ENCODE results near the gene DCLK1.

Gene DCLK1

GRCh38 chr13:35892837-35893814 is 238.1 kb downstream of the DCLK1 start:
- TF ChIP-seq SIN3A (IDR thresholded peaks at IDR 0.05; ENCODE audit: borderline replicate concordance, insufficient read depth, low read length) (no peak), POLR2AphosphoS5 (IDR thresholded peaks at IDR 0.05; ENCODE audit: low read depth, low read length) (no peak), TAF1 (IDR thresholded peaks at IDR 0.05; ENCODE audit: borderline replicate concordance, insufficient read depth, low read length) (no peak), REST (IDR thresholded peaks at IDR 0.05; ENCODE audit: insufficient read depth in 1 of 2, low read depth in 2 of 2, low read length in 2 of 2) (no peak), FOXP2 (optimal IDR thresholded peaks at IDR 0.05; ENCODE audit: borderline replicate concordance, extremely low read depth, extremely low read length, insufficient read depth) (no peak)

- TF ChIP-seq POLR2AphosphoS5 (IDR thresholded peaks at IDR 0.05; ENCODE audit: low read depth, low read length) = no peak
- TF ChIP-seq REST (IDR thresholded peaks at IDR 0.05; ENCODE audit: insufficient read depth in 1 of 2, low read depth in 2 of 2, low read length in 2 of 2) = no peak
- TF ChIP-seq TAF1 (IDR thresholded peaks at IDR 0.05; ENCODE audit: borderline replicate concordance, insufficient read depth, low read length) = no peak
- TF ChIP-seq SIN3A (IDR thresholded peaks at IDR 0.05; ENCODE audit: borderline replicate concordance, insufficient read depth, low read length) = no peak
Measured at GRCh38 chr13:35891507-35892441, 239.4 kb downstream of the DCLK1 start.

GRCh38 chr13:35889560-35889959 is 241.6 kb downstream of the DCLK1 start:
- TF ChIP-seq REST (IDR thresholded peaks at IDR 0.05; ENCODE audit: insufficient read depth in 1 of 2, low read depth in 2 of 2, low read length in 2 of 2) (no peak), FOXP2 (optimal IDR thresholded peaks at IDR 0.05; ENCODE audit: borderline replicate concordance, extremely low read depth, extremely low read length, insufficient read depth) (no peak), TAF1 (IDR thresholded peaks at IDR 0.05; ENCODE audit: borderline replicate concordance, insufficient read depth, low read length) (no peak), POLR2AphosphoS5 (IDR thresholded peaks at IDR 0.05; ENCODE audit: low read depth, low read length) (no peak), SIN3A (IDR thresholded peaks at IDR 0.05; ENCODE audit: borderline replicate concordance, insufficient read depth, low read length) (no peak)

- TF ChIP-seq TAF1 (IDR thresholded peaks at IDR 0.05; ENCODE audit: borderline replicate concordance, insufficient read depth, low read length) (no peak), REST (IDR thresholded peaks at IDR 0.05; ENCODE audit: insufficient read depth in 1 of 2, low read depth in 2 of 2, low read length in 2 of 2) (no peak), FOXP2 (optimal IDR thresholded peaks at IDR 0.05; ENCODE audit: borderline replicate concordance, extremely low read depth, extremely low read length, insufficient read depth) (no peak), SIN3A (IDR thresholded peaks at IDR 0.05; ENCODE audit: borderline replicate concordance, insufficient read depth, low read length) (no peak), POLR2AphosphoS5 (IDR thresholded peaks at IDR 0.05; ENCODE audit: low read depth, low read length) (no peak)
Measured at GRCh38 chr13:35888981-35889380, 242.2 kb downstream of the DCLK1 start.
